PC-9 (cell line): Measurements from ENCODE around the gene TP53RK.

ENCODE experiments used
- CTCF ChIP-seq: fragments of 200-600 bp; sonication (generic); conservative IDR thresholded peaks from 2 replicates; pipeline ENCODE4 v1.6.1; 2017; ENCODE audit warnings: mixed run types, antibody characterized with exemption, mild to moderate bottlenecking, moderate library complexity
- EZH2 ChIP-seq: fragments of 200-600 bp; sonication (generic); IDR thresholded peaks from 2 replicates; pipeline ENCODE4 v1.8.0; 2017; ENCODE audit warnings: antibody characterized with exemption, low read depth

GRCh38 chr20:46725186-46726165 is 36.2 kb upstream of the TP53RK start:
- TF ChIP-seq CTCF (no peak), EZH2 (no peak)
